ENCODE data around the gene MBD1.
"Not testable (repeated sequence)": the region's sequence is repeated elsewhere in the genome, so short reads cannot be mapped to it uniquely, and the experiment has no call there.

Gene MBD1

GRCh38 chr18:50275503-50276036 lies 5.8 kb downstream of the MBD1 start:
- no peak for DNase-seq (ENCODE audit: extremely low read depth in 1 of 2, low read depth in 1 of 2)

- DNase-seq (ENCODE audit: extremely low read depth in 1 of 2, low read depth in 1 of 2) = no peak
Measured at GRCh38 chr18:50274941-50275340, 6.4 kb downstream of the MBD1 start.

GRCh38 chr18:50274044-50274442 lies 7.3 kb downstream of the MBD1 start:
- no peak for DNase-seq (ENCODE audit: extremely low read depth in 1 of 2, low read depth in 1 of 2)

- no peak for DNase-seq (ENCODE audit: extremely low read depth in 1 of 2, low read depth in 1 of 2)
Measured at GRCh38 chr18:50273203-50274043, 7.9 kb downstream of the MBD1 start.

- DNase-seq (ENCODE audit: extremely low read depth in 1 of 2, low read depth in 1 of 2) = no peak
Measured at GRCh38 chr18:50272568-50272967, 8.8 kb downstream of the MBD1 start.

- peak; percentile 71 to 79 for DNase-seq (ENCODE audit: extremely low read depth in 1 of 2, low read depth in 1 of 2)
Measured at GRCh38 chr18:50268022-50268747, 13.1 kb downstream of the MBD1 start.

GRCh38 chr18:50266248-50266704 lies 15.0 kb downstream of the MBD1 start, which contains the start of gene CFAP53:
Gene CFAP53 (minus strand): TSS chr18:50266495. CDS start chr18:50266404, 91 bp downstream.
- DNase-seq (ENCODE audit: extremely low read depth in 1 of 2, low read depth in 1 of 2) = peak; percentile 79 to 89

- DNase-seq (ENCODE audit: extremely low read depth in 1 of 2, low read depth in 1 of 2) = no peak
Measured at GRCh38 chr18:50262977-50263376, 18.3 kb downstream of the MBD1 start.

- DNase-seq (ENCODE audit: extremely low read depth in 1 of 2, low read depth in 1 of 2) = no peak
Measured at GRCh38 chr18:50250935-50251334, 30.4 kb downstream of the MBD1 start.

GRCh38 chr18:50249576-50249975 lies 31.7 kb downstream of the MBD1 start:
- no peak for DNase-seq (ENCODE audit: extremely low read depth in 1 of 2, low read depth in 1 of 2)

- no peak for DNase-seq (ENCODE audit: extremely low read depth in 1 of 2, low read depth in 1 of 2)
Measured at GRCh38 chr18:50247561-50247960, 33.8 kb downstream of the MBD1 start.

GRCh38 chr18:50241768-50242167 lies 39.6 kb downstream of the MBD1 start:
- not testable (repeated sequence) for DNase-seq (ENCODE audit: extremely low read depth in 1 of 2, low read depth in 1 of 2)

GRCh38 chr18:50240080-50240563 lies 41.2 kb downstream of the MBD1 start:
- no peak for DNase-seq (ENCODE audit: extremely low read depth in 1 of 2, low read depth in 1 of 2)

- DNase-seq (ENCODE audit: extremely low read depth in 1 of 2, low read depth in 1 of 2) = no peak
Measured at GRCh38 chr18:50232419-50232818, 48.9 kb downstream of the MBD1 start.

GRCh38 chr18:50231621-50232020 lies 49.7 kb downstream of the MBD1 start:
- no peak for DNase-seq (ENCODE audit: extremely low read depth in 1 of 2, low read depth in 1 of 2)

GRCh38 chr18:50220249-50220648 lies 61.1 kb downstream of the MBD1 start:
- DNase-seq (ENCODE audit: extremely low read depth in 1 of 2, low read depth in 1 of 2) = not testable (repeated sequence)

Measured in stimulated activated CD8-positive, alpha-beta memory T cell treated with anti-CD3 and anti-CD28 coated beads, Interleukin-7, amount 100 ng/mL, for 48 hours (primary cell).